ENCODE data around the gene SCFD2.
"Not testable (repeated sequence)": the region's sequence is repeated elsewhere in the genome, so short reads cannot be mapped to it uniquely, and the experiment has no call there.

Gene SCFD2

DNA sequence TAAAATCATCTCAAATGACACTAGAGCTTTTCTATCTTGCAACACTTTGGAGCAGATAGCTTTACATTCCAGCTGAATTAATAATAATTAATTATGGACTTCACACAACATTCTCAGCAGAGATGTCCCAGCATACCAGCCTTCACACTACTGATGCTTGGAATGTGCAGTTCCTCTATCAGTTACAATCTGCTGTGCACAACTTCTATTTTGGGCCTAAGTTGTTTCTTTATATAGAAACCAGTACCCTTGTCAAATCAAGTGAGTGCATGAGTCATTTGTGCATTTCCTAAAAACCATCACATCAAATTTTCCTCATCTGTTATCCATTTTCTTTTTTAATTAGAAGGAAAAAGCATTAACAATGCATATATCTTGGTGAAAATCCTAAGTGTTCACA is 512.5 kb downstream of the SCFD2 start:
- no peak for DNase-seq (ENCODE audit: low spot score)

DNA sequence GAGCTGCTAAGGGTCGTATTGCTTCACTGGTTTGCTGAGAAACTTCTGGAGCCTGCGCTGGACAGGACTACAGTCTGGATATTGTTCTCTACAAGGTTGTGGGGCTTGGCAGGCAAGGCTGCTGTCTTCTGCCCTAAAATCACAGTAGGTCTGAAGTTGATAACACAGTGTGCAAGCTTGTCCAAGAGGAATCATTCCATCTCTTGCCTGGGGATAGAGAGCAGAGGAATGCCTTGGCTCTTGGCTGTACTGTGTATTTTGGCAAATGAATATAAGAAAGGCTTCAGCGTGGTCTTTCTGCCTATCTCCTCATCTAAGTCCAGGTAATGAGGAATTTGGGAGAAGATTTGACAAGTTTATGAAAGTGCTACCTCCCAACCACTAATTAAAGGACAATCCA is 513.1 kb downstream of the SCFD2 start:
- DNase-seq (ENCODE audit: low spot score), result no peak

DNA sequence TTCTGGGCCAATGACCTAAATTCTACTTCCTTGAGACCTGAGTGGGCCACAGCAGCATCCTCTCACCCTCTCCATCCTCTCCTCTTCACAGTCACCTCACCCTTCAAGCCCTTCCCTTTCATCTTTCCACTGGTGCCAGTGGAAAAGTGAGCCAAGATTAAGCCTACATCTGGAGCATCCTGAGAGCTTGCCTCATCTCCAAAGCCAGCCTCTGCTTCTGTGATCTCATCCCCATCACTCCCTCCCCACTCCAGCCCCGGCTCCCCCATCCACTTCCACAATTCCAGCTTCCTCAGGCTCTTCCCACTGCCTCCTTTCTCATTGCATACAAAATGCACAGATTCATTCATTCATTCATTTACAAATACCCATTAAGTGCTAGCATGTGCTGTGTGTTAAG is 513.8 kb downstream of the SCFD2 start:
- DNase-seq (ENCODE audit: low spot score), result no peak

GRCh38 chr4:52850406-52851124 is 515.3 kb downstream of the SCFD2 start:
- DNase-seq (ENCODE audit: low spot score), result no peak

GRCh38 chr4:52848254-52848653 is 517.6 kb downstream of the SCFD2 start:
- no peak for DNase-seq (ENCODE audit: low spot score)

- DNase-seq (ENCODE audit: low spot score), result no peak
Measured at GRCh38 chr4:52846502-52846901, 519.4 kb downstream of the SCFD2 start.

DNA sequence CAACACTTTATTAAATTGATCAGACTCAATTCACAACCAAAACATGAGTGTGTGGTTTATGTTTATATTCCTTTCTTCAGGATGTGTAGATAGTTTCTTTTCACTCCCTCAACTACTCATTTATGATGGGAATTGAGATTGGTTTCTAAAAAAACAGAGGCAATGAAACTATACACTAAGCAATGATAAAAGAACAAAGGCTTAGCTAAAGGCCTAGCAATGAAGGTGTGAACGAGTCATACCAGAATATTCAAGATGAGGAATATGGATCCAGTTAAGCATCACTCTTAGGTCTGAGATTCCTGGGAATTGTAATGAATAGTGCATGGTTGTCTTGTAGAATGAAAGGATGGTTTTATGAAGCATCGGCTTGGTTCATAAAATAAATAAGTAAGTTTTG is 521.3 kb downstream of the SCFD2 start:
- DNase-seq (ENCODE audit: low spot score), result no peak

- no peak for DNase-seq (ENCODE audit: low spot score)
Measured at GRCh38 chr4:52843958-52844357, 521.9 kb downstream of the SCFD2 start.

DNA sequence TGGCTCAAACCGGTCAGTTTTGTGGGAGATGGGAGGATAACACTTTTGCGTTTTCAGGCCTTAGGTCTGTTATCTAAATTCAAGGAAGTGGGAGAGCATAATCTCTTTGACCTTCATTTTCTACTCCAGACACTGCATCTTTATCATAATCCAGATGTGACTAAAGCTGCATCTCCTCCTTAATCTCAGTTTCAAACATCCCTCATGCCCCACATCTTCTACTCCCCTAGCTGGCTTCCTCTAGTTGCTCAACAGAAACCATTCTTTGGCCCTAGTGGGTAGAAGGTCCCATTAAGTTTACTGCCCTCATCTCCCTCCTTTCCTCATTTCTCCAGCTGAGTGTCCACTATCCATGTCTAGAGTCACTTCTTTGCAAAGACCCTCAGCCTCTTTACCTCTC is 522.5 kb downstream of the SCFD2 start:
- DNase-seq (ENCODE audit: low spot score), result no peak

DNA sequence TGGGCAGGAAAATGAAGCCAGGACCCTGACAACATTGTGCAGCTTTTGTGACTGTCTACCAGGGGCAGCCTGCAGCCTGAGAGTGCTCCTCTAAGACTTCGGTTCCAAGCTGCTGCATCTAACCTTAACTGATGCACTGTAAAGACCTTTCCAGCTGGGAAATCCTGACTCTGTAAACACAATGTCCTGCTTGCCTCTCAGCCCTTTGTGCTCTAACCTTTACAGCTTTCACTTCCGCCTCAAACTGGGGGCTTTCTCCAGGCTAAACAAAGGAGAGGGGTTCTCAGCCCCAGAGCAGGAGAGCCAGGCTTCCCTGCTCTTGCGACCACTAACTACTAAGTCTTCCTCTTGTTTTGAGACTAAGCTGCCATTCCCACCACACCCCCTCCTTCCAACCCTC is 523.1 kb downstream of the SCFD2 start:
- no peak for DNase-seq (ENCODE audit: low spot score)

- no peak for DNase-seq (ENCODE audit: low spot score)
Measured at GRCh38 chr4:52841682-52842456, 524.0 kb downstream of the SCFD2 start.

GRCh38 chr4:52840531-52841370 is 525.1 kb downstream of the SCFD2 start:
- DNase-seq (ENCODE audit: low spot score), result no peak

GRCh38 chr4:52838729-52839586 is 526.9 kb downstream of the SCFD2 start:
- DNase-seq (ENCODE audit: low spot score), result no peak

DNA sequence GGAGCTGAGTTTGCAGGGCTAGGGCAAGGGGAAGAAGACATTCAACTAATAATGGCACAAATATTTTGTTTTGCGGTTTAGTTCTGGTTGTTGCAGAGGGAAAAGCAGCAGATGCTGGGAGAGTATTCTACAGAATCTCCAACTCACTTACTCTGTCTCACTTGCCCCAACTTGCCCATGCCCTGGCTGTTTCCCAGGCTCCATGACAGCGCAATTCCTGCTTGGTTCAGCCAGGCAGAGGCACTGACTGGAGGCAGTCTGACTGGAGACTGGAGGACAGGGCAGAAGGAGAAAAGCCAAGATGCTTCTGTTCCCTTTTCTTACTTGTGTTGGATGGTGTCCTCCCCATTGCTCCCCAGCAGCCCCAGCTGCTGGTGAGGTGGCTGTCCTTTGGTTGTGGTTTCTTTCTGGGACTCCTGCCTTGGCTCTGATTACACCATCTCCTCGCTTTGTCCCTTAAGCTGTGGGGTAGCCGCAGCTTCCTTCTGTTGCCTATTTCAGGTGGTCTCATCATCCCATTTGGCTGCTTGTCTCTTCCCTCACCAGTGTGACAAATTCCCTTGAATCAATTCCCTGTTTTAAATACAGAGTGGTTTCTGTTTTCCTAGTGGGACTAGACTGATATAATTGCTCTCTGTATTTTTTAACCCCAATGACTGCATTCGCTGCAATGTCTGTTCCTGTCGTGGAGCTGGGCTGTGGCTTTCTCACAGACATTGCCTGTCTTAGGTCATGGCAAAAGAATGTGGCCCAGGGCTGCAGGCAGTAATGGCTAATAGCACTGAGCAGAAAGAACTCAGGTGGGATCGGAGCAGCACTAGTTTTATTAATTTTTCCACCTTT is 527.9 kb downstream of the SCFD2 start:
- no peak for DNase-seq (ENCODE audit: low spot score)

- DNase-seq (ENCODE audit: low spot score), result no peak
Measured at GRCh38 chr4:52836678-52837077, 529.2 kb downstream of the SCFD2 start.

DNA sequence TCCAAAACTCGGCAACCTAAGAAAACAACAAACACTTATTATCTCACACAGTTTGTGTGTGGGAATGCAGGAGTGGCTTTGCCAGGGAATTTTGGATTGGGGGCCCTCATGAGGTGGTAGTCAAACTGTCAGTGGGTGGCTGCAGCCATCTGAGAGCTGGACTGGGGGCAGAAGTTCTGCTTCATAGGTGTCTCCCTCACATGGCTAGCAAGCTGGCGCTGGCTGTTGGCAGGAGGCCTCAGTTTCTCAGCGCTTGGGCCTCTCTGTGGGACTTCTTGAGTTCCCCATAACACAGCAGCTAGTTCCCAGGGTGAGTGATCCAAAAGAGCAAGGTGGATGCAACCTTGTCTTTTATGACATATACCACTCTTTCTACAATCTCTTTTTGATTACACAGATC is 529.7 kb downstream of the SCFD2 start:
- no peak for DNase-seq (ENCODE audit: low spot score)

- DNase-seq (ENCODE audit: low spot score), result not testable (repeated sequence)
Measured at GRCh38 chr4:52834641-52835456, 531.0 kb downstream of the SCFD2 start.

GRCh38 chr4:52833941-52834525 is 531.8 kb downstream of the SCFD2 start:
- no peak for DNase-seq (ENCODE audit: low spot score)

GRCh38 chr4:52825460-52826090 is 540.3 kb downstream of the SCFD2 start:
- DNase-seq (ENCODE audit: low spot score), result no peak

Data from CD4-positive, alpha-beta T cell treated with Interleukin-15 for 4 hours (primary cell).